ENCODE data around the gene CSNK2A3. TPM values are rescaled to one million over a fixed set of nuclear protein-coding genes. Genes with fewer than 3 reads are reported as not detected.
"Not testable (repeated sequence)": the region's sequence is repeated elsewhere in the genome, so short reads cannot be mapped to it uniquely, and the experiment has no call there.

The CSNK2A3 gene
- total RNA-seq (1 to 10 TPM in 1 of 7 donors, under 1 TPM in 5, not detected in 1; 0.23 to 1.9 (median 0.48) TPM), polyA plus RNA-seq (1 to 10 TPM in 1 of 2 donors, under 1 TPM in 1; 0.22 to 2.4 TPM)
- long read RNA-seq, donor 1, result 0 reads
- long read RNA-seq, donor 2, partial matches to known transcripts, result 0 of 3 reads
- long read RNA-seq, donor 2, other reads (novel, unspliced or antisense), result 0 of 3 reads
- long read RNA-seq, donor 3, result 0 reads

- H3K4me3 ChIP-seq; intact Hi-C loops (cut with DNase I); DNase-seq; H3K9me3 ChIP-seq; H3K27me3 ChIP-seq; H3K27ac ChIP-seq; H3K36me3 ChIP-seq: not testable (repeated sequence)
- peaks cover 17% of the 10 kb centered on the region for H3K4me1 ChIP-seq (ENCODE audit: insufficient read depth)
- 86 to 90% (median 86%) methylated on average over 11 of the region's 11 CpGs for WGBS, 3 donors
These were observed at the start of gene CSNK2A3 for GRCh38 chr11:11352878-11353277. CSNK2A3 (minus strand) TSS chr11:11353250; CDS start chr11:11353119, 131 bp downstream.

DNA sequence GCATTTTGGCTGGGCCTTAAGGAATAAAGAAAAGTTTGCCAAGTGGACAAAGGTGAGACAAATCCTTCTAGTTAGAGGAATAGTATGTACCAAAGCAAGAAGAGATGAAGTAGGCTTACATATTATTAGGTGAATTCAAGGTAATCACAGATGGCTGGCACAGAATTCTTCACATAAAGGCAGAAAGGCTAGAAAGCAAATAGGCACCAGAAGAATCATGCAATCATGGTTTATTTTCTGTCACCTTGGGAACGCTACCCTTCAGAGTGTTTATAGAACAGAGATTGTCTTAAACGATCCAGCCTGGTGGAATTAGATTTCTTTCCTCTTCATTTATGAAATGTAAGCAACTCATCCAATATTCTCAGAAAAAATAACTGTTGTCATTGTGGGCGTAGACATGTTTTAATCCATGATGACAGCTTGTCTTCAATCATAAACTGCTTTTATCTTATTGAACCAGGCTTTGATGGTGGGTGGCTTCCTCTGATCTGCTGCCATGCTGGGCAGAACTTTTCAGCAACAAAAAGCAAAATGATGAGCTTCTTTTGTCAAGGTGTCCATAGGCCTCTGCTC is 49.0 kb upstream of the CSNK2A3 start:
- Histone ChIP-seq H3K9me3 (no peaks in the 10 kb centered on the region), H3K4me1 (ENCODE audit: insufficient read depth) (peaks cover 4% of the 10 kb centered on the region), H3K27ac (no peak overlapping the region), H3K4me3 (no peak overlapping the region), H3K27me3 (no peaks in the 10 kb centered on the region), H3K36me3 (no peaks in the 10 kb centered on the region)
- intact Hi-C loops (cut with DNase I), result no loop called here
- TF ChIP-seq CTCF (IDR thresholded peaks at IDR 0.05) (no peak), EP300 (IDR thresholded peaks at IDR 0.05) (no peak), POLR2A (IDR thresholded peaks at IDR 0.05) (no peak)
- 63 to 76% (median 66%) methylated on average over 3 of the region's 3 CpGs for WGBS, 3 donors
- no peak for DNase-seq

DNA sequence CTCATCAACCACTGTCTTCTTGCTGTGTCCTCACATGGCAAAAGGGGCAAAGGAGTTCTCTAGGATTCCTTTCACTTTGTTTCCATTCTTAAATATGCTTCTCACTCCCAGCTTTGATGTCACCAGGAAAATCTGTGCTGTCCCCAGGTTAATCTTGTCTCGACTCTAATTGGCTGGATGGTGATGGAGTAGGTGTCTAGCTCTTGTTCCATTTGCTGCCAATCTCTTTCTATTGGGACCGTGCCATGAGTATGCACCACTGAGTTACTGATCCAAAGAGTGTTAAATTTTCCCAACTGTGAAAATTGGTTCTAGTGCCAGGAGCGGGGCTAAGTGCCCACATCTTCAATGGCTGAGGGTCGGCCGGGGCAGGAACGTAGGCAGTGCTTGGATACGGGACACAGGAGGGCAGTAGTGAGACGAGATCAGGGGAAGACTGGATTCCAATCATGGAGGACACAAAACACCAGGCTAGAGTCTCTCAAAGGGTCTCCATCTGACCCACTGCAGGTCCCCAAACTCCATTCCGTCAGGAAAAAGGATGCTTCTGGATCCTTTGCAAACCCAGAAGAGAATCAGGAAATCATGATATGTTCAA is 47.7 kb upstream of the CSNK2A3 start:
- Histone ChIP-seq H3K27ac (no peak overlapping the region), H3K9me3 (no peaks in the 10 kb centered on the region), H3K27me3 (no peaks in the 10 kb centered on the region), H3K4me1 (ENCODE audit: insufficient read depth) (no peaks in the 10 kb centered on the region), H3K4me3 (no peak overlapping the region), H3K36me3 (no peaks in the 10 kb centered on the region)
- intact Hi-C loops (cut with DNase I), result no loop called here
- TF ChIP-seq POLR2A (IDR thresholded peaks at IDR 0.05) (no peak), EP300 (IDR thresholded peaks at IDR 0.05) (no peak), CTCF (IDR thresholded peaks at IDR 0.05) (no peak)
- 94 to 96% (median 94%) methylated on average over 9 of the region's 9 CpGs for WGBS, 3 donors
- DNase-seq, result no peak

DNA sequence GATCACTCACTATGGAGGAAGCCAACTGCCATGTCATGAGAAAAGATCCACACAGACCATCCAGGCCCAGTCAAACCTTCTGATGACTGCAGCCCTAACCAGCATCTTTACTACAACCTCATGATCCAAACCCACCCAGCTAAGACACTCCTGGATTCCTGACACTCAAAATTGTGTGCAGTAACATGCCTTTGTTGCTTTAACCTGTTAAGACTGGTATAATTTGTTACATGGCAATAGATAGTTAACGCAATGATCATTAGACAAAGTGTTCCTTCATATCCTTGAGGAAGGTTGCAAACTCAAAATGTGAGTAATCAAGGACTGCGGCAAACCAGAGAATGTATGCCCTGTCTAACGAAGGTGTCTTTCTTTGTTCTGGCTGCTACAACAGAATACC is 47.1 kb upstream of the CSNK2A3 start:
- Histone ChIP-seq H3K27ac (no peak overlapping the region), H3K4me1 (ENCODE audit: insufficient read depth) (no peaks in the 10 kb centered on the region), H3K36me3 (no peaks in the 10 kb centered on the region), H3K4me3 (no peak overlapping the region), H3K27me3 (no peaks in the 10 kb centered on the region), H3K9me3 (no peaks in the 10 kb centered on the region)
- DNase-seq, result no peak
- TF ChIP-seq POLR2A (IDR thresholded peaks at IDR 0.05) (no peak), CTCF (IDR thresholded peaks at IDR 0.05) (no peak), EP300 (IDR thresholded peaks at IDR 0.05) (no peak)
- intact Hi-C loops (cut with DNase I), result no loop called here
- WGBS, 3 donors, result 96 to 99% (median 97%) methylated on average over 3 of the region's 3 CpGs

GRCh38 chr11:11397781-11398180 is 44.7 kb upstream of the CSNK2A3 start:
- WGBS, 3 donors, result 94 to 98% (median 96%) methylated on average over 3 of the region's 3 CpGs
- no peak overlapping the region for H3K4me3 ChIP-seq
- no peaks in the 10 kb centered on the region for H3K27me3 ChIP-seq
- DNase-seq, result no peak
- intact Hi-C loops (cut with DNase I), result no loop called here
- H3K9me3 ChIP-seq, result no peaks in the 10 kb centered on the region
- no peaks in the 10 kb centered on the region for H3K4me1 ChIP-seq (ENCODE audit: insufficient read depth)
- no peak overlapping the region for H3K27ac ChIP-seq
- TF ChIP-seq POLR2A (IDR thresholded peaks at IDR 0.05) (no peak), CTCF (IDR thresholded peaks at IDR 0.05) (no peak), EP300 (IDR thresholded peaks at IDR 0.05) (no peak)
- no peaks in the 10 kb centered on the region for H3K36me3 ChIP-seq

All from ovary (tissue), 10 donors.